ENCODE results near the gene CLN5. TPM values are rescaled to one million over a fixed set of nuclear protein-coding genes. Genes with fewer than 3 reads are reported as not detected.

The CLN5 gene
- total and polyA plus RNA-seq, 12 donors: 16.7 to 46.9 (median 37.1) TPM

- H3K9me3 ChIP-seq (replicated peaks in 1 of 3): no peaks in the 10 kb centered on the region
- no peaks in the 10 kb centered on the region for H3K27me3 ChIP-seq
- no peak overlapping the region for H3K4me3 ChIP-seq
- peaks cover 0 to 76% of the 10 kb centered on the region in 2 donors for H3K36me3 ChIP-seq (replicated peaks in 1 of 2)
- H3K4me1 ChIP-seq (replicated peaks in 1 of 2): peaks cover 0 to 42% of the 10 kb centered on the region in 2 donors
- no peak overlapping the region for H3K27ac ChIP-seq
- no peak for DNase-seq
- 65 to 80% (median 72%) methylated on average over 2 of the region's 2 CpGs for WGBS, 4 donors
- intact Hi-C loops (cut with DNase I): no loop called here
- TF ChIP-seq CTCF (IDR thresholded peaks at IDR 0.05): no peak
- TF ChIP-seq POLR2A (IDR thresholded peaks at IDR 0.05): no peak
These were observed 22.1 kb downstream of the CLN5 start for GRCh38 chr13:77013853-77014542.

- WGBS, 4 donors: 84 to 90% (median 87%) methylated on average over 2 of the region's 2 CpGs
- intact Hi-C loops (cut with DNase I): no loop called here
- Histone ChIP-seq H3K4me1 (replicated peaks in 1 of 2) (peaks cover 0 to 52% of the 10 kb centered on the region in 2 donors), H3K9me3 (replicated peaks in 1 of 3) (no peaks in the 10 kb centered on the region), H3K27me3 (no peaks in the 10 kb centered on the region), H3K27ac (no peak overlapping the region), H3K4me3 (no peak overlapping the region), H3K36me3 (replicated peaks in 1 of 2) (peaks cover 0 to 74% of the 10 kb centered on the region in 2 donors)
- TF ChIP-seq POLR2A (IDR thresholded peaks at IDR 0.05) (no peak), CTCF (IDR thresholded peaks at IDR 0.05) (no peak)
- DNase-seq: no peak
These were observed 23.2 kb downstream of the CLN5 start for GRCh38 chr13:77014906-77015685.

GRCh38 chr13:77016251-77016812 is 24.5 kb downstream of the CLN5 start:
- no peak for TF ChIP-seq CTCF (IDR thresholded peaks at IDR 0.05)
- no peak for TF ChIP-seq POLR2A (IDR thresholded peaks at IDR 0.05)
- H3K27me3 ChIP-seq: no peaks in the 10 kb centered on the region
- peak overlapping the region in 2 of 5 donors; percentile 8 to 27 for H3K27ac ChIP-seq
- 92 to 96% (median 95%) methylated on average over 3 of the region's 3 CpGs for WGBS, 4 donors
- no peak overlapping the region for H3K4me3 ChIP-seq
- H3K9me3 ChIP-seq (replicated peaks in 1 of 3): no peaks in the 10 kb centered on the region
- intact Hi-C loops (cut with DNase I): no loop called here
- H3K4me1 ChIP-seq (replicated peaks in 1 of 2): peaks cover 0 to 64% of the 10 kb centered on the region in 2 donors
- DNase-seq: no peak
- H3K36me3 ChIP-seq (replicated peaks in 1 of 2): peaks cover 0 to 61% of the 10 kb centered on the region in 2 donors

- no peak for DNase-seq
- H3K36me3 ChIP-seq (replicated peaks in 1 of 2): peaks cover 0 to 56% of the 10 kb centered on the region in 2 donors
- peaks cover 0 to 71% of the 10 kb centered on the region in 2 donors for H3K4me1 ChIP-seq (replicated peaks in 1 of 2)
- H3K27me3 ChIP-seq: no peaks in the 10 kb centered on the region
- H3K27ac ChIP-seq: peak overlapping the region in 2 of 5 donors; percentile 8 to 27
- H3K4me3 ChIP-seq: no peak overlapping the region
- no peaks in the 10 kb centered on the region for H3K9me3 ChIP-seq (replicated peaks in 1 of 3)
- WGBS, 4 donors: 89 to 92% (median 90%) methylated on average over 6 of the region's 6 CpGs
- TF ChIP-seq POLR2A (IDR thresholded peaks at IDR 0.05) (no peak), CTCF (IDR thresholded peaks at IDR 0.05) (no peak)
- intact Hi-C loops (cut with DNase I): no loop called here
These were observed 25.2 kb downstream of the CLN5 start for GRCh38 chr13:77016888-77017623.

All from adrenal gland (tissue), 12 donors.